Peyer's patch (tissue), 4 donors: ENCODE results near the gene GLI3.

Experiments used
- POLR2A ChIP-seq, 2 donors: fragments of 450-650 bp; IDR thresholded peaks; one replicate each; pipeline ENCODE4 v1.5.1; 2017; ENCODE audit warnings: antibody characterized with exemption in 2 of 2, mild to moderate bottlenecking in 2 of 2, moderate library complexity in 2 of 2
- TF ChIP-seq, protein P1 (sequence below), 6 experiments: fragments of 450-650 bp in 4 of 6; fragments of 200-600 bp in 2 of 6; sonication (generic) in 1 of 6; IDR thresholded peaks; one replicate each; pipeline ENCODE4 v1.5.1; 2017 to 2019; ENCODE audit warnings: antibody characterized with exemption in 6 of 6, mild to moderate bottlenecking in 3 of 6, moderate library complexity in 1 of 6

DNA sequence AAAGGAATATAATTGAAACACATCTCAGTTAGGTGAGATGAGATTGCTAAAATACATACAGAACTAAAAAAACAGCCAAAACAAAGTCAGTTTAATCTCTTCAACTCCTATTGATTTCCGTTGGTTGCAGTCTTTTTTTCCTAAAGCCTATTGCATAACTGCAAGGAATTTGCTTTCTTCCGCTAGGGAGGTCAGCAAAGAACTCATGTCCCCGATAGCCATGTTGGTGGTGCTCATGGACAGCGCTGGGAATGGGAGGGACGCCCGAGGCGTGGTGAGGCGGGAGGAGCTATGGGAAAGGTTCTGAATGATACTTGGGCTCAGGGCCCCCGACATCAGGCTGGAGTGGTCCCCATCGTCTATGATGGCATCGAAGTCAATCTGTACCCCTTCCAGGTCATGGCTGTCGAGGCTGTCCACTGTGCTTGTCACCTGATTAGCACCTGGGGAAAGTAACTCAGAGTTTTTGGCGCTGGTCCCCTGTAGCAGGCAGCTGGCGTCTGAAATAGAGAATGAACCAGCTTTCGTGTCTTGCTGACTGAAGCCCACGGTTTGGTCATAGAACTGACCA lies 272.7 kb downstream of the GLI3 start:
- TF ChIP-seq, protein P1, sequence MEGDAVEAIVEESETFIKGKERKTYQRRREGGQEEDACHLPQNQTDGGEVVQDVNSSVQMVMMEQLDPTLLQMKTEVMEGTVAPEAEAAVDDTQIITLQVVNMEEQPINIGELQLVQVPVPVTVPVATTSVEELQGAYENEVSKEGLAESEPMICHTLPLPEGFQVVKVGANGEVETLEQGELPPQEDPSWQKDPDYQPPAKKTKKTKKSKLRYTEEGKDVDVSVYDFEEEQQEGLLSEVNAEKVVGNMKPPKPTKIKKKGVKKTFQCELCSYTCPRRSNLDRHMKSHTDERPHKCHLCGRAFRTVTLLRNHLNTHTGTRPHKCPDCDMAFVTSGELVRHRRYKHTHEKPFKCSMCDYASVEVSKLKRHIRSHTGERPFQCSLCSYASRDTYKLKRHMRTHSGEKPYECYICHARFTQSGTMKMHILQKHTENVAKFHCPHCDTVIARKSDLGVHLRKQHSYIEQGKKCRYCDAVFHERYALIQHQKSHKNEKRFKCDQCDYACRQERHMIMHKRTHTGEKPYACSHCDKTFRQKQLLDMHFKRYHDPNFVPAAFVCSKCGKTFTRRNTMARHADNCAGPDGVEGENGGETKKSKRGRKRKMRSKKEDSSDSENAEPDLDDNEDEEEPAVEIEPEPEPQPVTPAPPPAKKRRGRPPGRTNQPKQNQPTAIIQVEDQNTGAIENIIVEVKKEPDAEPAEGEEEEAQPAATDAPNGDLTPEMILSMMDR (IDR thresholded peaks at IDR 0.05), result no peak
- TF ChIP-seq POLR2A (IDR thresholded peaks at IDR 0.05), result no peak
